HepG2 (cell line): ENCODE results near the gene POLE3. TPM values are rescaled to one million over a fixed set of nuclear protein-coding genes. Genes with fewer than 3 reads are reported as not detected.

ENCODE experiments used
- CBX5 ChIP-seq: sonication (generic); formaldehyde crosslinking; IDR thresholded peaks from 2 replicates; pipeline ENCODE4 v1.4.0; 2020; ENCODE audit warnings: missing genetic modification reagents, borderline replicate concordance
- EEA1 ChIP-seq: sonication (generic); formaldehyde crosslinking; IDR thresholded peaks from 2 replicates; pipeline ENCODE4 v1.5.1; 2020; ENCODE audit warnings: mild to moderate bottlenecking, missing genetic modification reagents, borderline replicate concordance
- FOXM1 ChIP-seq: sonication (generic); formaldehyde crosslinking; IDR thresholded peaks from 2 replicates; pipeline ENCODE4 v1.5.0; 2020; ENCODE audit warnings: missing genetic modification reagents
- KDM4B ChIP-seq: sonication (generic); formaldehyde crosslinking; IDR thresholded peaks from 2 replicates; pipeline ENCODE4 v1.4.0; 2020; ENCODE audit warnings: missing genetic modification reagents
- KDM5B ChIP-seq: sonication (generic); formaldehyde crosslinking; IDR thresholded peaks from 2 replicates; pipeline ENCODE4 v1.4.0; 2020; ENCODE audit warnings: missing genetic modification reagents, mild to moderate bottlenecking, borderline replicate concordance
- NKX3-1 ChIP-seq: sonication (generic); formaldehyde crosslinking; IDR thresholded peaks from 2 replicates; pipeline ENCODE4 v1.5.0; 2020; ENCODE audit warnings: missing genetic modification reagents
- RBFOX2 ChIP-seq: fragments of 200-400 bp; formaldehyde crosslinking; IDR thresholded peaks from 2 replicates; pipeline ENCODE4 v1.6.1; 2017; ENCODE audit warnings: low read depth, mild to moderate bottlenecking, low read length
- REL ChIP-seq: sonication (generic); formaldehyde crosslinking; conservative IDR thresholded peaks from 2 replicates; pipeline ENCODE4 v1.8.0; 2022; ENCODE audit warnings: mild to moderate bottlenecking, missing genetic modification reagents, moderate library complexity
- THAP11 ChIP-seq: IDR thresholded peaks from 2 replicates; pipeline ENCODE4 v1.6.1; 2016; ENCODE audit warnings: missing biosample characterization, missing genetic modification reagents
- TRIM24 ChIP-seq: sonication (generic); formaldehyde crosslinking; IDR thresholded peaks from 2 replicates; pipeline ENCODE4 v1.8.0; 2022; ENCODE audit warnings: mild to moderate bottlenecking, missing genetic modification reagents
- ZNF33B ChIP-seq: sonication (generic); formaldehyde crosslinking; IDR thresholded peaks from 2 replicates; pipeline ENCODE4 v1.5.1; 2020; ENCODE audit warnings: mild to moderate bottlenecking, missing genetic modification reagents
- ZNF549 ChIP-seq: sonication (generic); formaldehyde crosslinking; IDR thresholded peaks from 2 replicates; pipeline ENCODE4 v1.5.0; 2020; ENCODE audit warnings: missing genetic modification reagents
- ZNF691 ChIP-seq: sonication (generic); formaldehyde crosslinking; IDR thresholded peaks from 2 replicates; pipeline ENCODE4 v1.4.0; 2020; ENCODE audit warnings: missing genetic modification reagents, low read depth, mild to moderate bottlenecking, borderline replicate concordance
- polyA plus RNA-seq, 8 experiments: library from polyadenylated mRNA; depleted of rRNA in 3 of 8; stranded (reverse) in 7 of 8; unstranded in 1 of 8; fragments of >200 nt; fragmentation: Illumina TruSeq in 4 of 8; extraction: Trizol in 4 of 8; gene quantifications; 2 replicates each; pipeline versions ENCODE4 v1.2.1 to v1.2.3, GENCODE V29; 2011 to 2016; ENCODE audit warnings: low read depth in 4 of 8, missing spikeins in 1 of 8, mixed read lengths in 1 of 8; ENCODE audit not compliant: insufficient read depth in 1 of 8
- total RNA-seq, 5 experiments: library from RNA; depleted of rRNA; stranded (reverse); fragments of >200 nt; fragmentation: Illumina TruSeq; extraction: Trizol; gene quantifications; 2 replicates each; pipeline ENCODE4 v1.2.3, GENCODE V29; 2016; ENCODE audit warnings: low read depth in 1 of 5
- TF ChIP-seq, protein P1 (sequence below): sonication (generic); formaldehyde crosslinking; IDR thresholded peaks from 2 replicates; pipeline ENCODE4 v1.5.0; 2020; ENCODE audit warnings: mild to moderate bottlenecking, missing genetic modification reagents, borderline replicate concordance
- TF ChIP-seq, protein P2 (sequence below): sonication (generic); formaldehyde crosslinking; IDR thresholded peaks from 2 replicates; pipeline ENCODE4 v1.4.0; 2020; ENCODE audit warnings: missing genetic modification reagents, borderline replicate concordance
- TF ChIP-seq, protein P3 (sequence below): sonication (generic); formaldehyde crosslinking; IDR thresholded peaks from 2 replicates; pipeline ENCODE4 v1.4.0; 2020; ENCODE audit warnings: missing genetic modification reagents, borderline replicate concordance

Gene POLE3
- total and polyA plus RNA-seq, 2 of the 13 experiments (the other 11 are each of a cell fraction or from before 2014, with no cell fraction given), result 36.0 to 77.2 TPM

- TF ChIP-seq ZNF549, result no peak
- TF ChIP-seq TRIM24 (CRISPR knock-in tag), result no peak
- TF ChIP-seq FOXM1 (CRISPR knock-in tag), result no peak
- TF ChIP-seq, protein P1, sequence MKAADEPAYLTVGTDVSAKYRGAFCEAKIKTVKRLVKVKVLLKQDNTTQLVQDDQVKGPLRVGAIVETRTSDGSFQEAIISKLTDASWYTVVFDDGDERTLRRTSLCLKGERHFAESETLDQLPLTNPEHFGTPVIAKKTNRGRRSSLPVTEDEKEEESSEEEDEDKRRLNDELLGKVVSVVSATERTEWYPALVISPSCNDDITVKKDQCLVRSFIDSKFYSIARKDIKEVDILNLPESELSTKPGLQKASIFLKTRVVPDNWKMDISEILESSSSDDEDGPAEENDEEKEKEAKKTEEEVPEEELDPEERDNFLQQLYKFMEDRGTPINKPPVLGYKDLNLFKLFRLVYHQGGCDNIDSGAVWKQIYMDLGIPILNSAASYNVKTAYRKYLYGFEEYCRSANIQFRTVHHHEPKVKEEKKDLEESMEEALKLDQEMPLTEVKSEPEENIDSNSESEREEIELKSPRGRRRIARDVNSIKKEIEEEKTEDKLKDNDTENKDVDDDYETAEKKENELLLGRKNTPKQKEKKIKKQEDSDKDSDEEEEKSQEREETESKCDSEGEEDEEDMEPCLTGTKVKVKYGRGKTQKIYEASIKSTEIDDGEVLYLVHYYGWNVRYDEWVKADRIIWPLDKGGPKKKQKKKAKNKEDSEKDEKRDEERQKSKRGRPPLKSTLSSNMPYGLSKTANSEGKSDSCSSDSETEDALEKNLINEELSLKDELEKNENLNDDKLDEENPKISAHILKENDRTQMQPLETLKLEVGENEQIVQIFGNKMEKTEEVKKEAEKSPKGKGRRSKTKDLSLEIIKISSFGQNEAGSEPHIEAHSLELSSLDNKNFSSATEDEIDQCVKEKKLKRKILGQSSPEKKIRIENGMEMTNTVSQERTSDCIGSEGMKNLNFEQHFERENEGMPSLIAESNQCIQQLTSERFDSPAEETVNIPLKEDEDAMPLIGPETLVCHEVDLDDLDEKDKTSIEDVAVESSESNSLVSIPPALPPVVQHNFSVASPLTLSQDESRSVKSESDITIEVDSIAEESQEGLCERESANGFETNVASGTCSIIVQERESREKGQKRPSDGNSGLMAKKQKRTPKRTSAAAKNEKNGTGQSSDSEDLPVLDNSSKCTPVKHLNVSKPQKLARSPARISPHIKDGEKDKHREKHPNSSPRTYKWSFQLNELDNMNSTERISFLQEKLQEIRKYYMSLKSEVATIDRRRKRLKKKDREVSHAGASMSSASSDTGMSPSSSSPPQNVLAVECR (CRISPR knock-in tag), result peak; percentile 76
- TF ChIP-seq RBFOX2, result peak; percentile 89
- TF ChIP-seq, protein P2, sequence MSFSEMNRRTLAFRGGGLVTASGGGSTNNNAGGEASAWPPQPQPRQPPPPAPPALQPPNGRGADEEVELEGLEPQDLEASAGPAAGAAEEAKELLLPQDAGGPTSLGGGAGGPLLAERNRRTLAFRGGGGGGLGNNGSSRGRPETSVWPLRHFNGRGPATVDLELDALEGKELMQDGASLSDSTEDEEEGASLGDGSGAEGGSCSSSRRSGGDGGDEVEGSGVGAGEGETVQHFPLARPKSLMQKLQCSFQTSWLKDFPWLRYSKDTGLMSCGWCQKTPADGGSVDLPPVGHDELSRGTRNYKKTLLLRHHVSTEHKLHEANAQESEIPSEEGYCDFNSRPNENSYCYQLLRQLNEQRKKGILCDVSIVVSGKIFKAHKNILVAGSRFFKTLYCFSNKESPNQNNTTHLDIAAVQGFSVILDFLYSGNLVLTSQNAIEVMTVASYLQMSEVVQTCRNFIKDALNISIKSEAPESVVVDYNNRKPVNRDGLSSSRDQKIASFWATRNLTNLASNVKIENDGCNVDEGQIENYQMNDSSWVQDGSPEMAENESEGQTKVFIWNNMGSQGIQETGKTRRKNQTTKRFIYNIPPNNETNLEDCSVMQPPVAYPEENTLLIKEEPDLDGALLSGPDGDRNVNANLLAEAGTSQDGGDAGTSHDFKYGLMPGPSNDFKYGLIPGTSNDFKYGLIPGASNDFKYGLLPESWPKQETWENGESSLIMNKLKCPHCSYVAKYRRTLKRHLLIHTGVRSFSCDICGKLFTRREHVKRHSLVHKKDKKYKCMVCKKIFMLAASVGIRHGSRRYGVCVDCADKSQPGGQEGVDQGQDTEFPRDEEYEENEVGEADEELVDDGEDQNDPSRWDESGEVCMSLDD, result no peak
- peak; percentile 93 for TF ChIP-seq KDM5B
- no peak for TF ChIP-seq ZNF33B (CRISPR knock-in tag)
- TF ChIP-seq REL (CRISPR knock-in tag), result no peak
- TF ChIP-seq KDM4B, result 0 out of 2 replicates have a peak, but pooled peaks have one; percentile 56
- TF ChIP-seq, protein P3, sequence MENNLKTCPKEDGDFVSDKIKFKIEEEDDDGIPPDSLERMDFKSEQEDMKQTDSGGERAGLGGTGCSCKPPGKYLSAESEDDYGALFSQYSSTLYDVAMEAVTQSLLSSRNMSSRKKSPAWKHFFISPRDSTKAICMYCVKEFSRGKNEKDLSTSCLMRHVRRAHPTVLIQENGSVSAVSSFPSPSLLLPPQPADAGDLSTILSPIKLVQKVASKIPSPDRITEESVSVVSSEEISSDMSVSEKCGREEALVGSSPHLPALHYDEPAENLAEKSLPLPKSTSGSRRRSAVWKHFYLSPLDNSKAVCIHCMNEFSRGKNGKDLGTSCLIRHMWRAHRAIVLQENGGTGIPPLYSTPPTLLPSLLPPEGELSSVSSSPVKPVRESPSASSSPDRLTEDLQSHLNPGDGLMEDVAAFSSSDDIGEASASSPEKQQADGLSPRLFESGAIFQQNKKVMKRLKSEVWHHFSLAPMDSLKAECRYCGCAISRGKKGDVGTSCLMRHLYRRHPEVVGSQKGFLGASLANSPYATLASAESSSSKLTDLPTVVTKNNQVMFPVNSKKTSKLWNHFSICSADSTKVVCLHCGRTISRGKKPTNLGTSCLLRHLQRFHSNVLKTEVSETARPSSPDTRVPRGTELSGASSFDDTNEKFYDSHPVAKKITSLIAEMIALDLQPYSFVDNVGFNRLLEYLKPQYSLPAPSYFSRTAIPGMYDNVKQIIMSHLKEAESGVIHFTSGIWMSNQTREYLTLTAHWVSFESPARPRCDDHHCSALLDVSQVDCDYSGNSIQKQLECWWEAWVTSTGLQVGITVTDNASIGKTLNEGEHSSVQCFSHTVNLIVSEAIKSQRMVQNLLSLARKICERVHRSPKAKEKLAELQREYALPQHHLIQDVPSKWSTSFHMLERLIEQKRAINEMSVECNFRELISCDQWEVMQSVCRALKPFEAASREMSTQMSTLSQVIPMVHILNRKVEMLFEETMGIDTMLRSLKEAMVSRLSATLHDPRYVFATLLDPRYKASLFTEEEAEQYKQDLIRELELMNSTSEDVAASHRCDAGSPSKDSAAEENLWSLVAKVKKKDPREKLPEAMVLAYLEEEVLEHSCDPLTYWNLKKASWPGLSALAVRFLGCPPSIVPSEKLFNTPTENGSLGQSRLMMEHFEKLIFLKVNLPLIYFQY (CRISPR knock-in tag), result peak; percentile 91
- TF ChIP-seq CBX5 (CRISPR knock-in tag), result no peak
- TF ChIP-seq ZNF691, result peak; percentile 69; the same call in 1 of the 2 replicates
- TF ChIP-seq THAP11 (CRISPR knock-in tag), result peak; percentile 43; the same call in 1 of the 2 replicates
- TF ChIP-seq EEA1 (CRISPR knock-in tag), result 0 out of 2 replicates have a peak, but pooled peaks have one; percentile 69
- peak; percentile 84 for TF ChIP-seq NKX3-1 (CRISPR knock-in tag)
Observed at GRCh38 chr9:113376634-113377567, 33.6 kb downstream of the POLE3 start, which contains the start of gene HDHD3 (continued).
